ENCODE results near the gene ARFGAP2. TPM values are rescaled to one million over a fixed set of nuclear protein-coding genes. Genes with fewer than 3 reads are reported as not detected.

Gene ARFGAP2
- total RNA-seq, 1 experiment from 2014 or later = 78.0 TPM

GRCh38 chr11:47152126-47152952 lies 24.3 kb downstream of the ARFGAP2 start:
- TF ChIP-seq CTCF (IDR thresholded peaks at IDR 0.05; ENCODE audit: unreplicated experiment) = no peak
- no peaks in the 10 kb centered on the region for H3K27me3 Mint-ChIP-seq (ENCODE audit: insufficient read depth, unreplicated experiment)
- no peaks in the 10 kb centered on the region for H3K9me3 Mint-ChIP-seq (ENCODE audit: unreplicated experiment)
- no TSS peak for BruUV-seq (replicated peaks)
- peaks cover 6% of the 10 kb centered on the region for H3K4me1 Mint-ChIP-seq (ENCODE audit: insufficient read depth, unreplicated experiment)
- peaks cover 16% of the 10 kb centered on the region for H3K36me3 Mint-ChIP-seq (ENCODE audit: insufficient read depth, unreplicated experiment)
- POLR2A ChIA-PET = interaction anchor here (0.7 to 2.1 kb wide), 7 partner anchors 216 to 307 kb away, joined by 3 to 11 read pairs (median 3); partner anchors contain the start of gene CSTPP1
- H3K27ac Mint-ChIP-seq (ENCODE audit: low read depth, unreplicated experiment) = no peak overlapping the region
- intact Hi-C loops (cut with micrococcal nuclease) = no loop called here
- no peak for DNase-seq (ENCODE audit: unreplicated experiment)
- CTCF ChIA-PET = interaction anchor here (0.5 to 5.7 kb wide), 46 partner anchors 9 to 326 kb away, joined by 3 to 99 read pairs (median 5); partner anchors contain the start of gene CSTPP1
- no peak overlapping the region for H3K4me3 Mint-ChIP-seq (ENCODE audit: unreplicated experiment)

GRCh38 chr11:47149782-47150181 lies 26.9 kb downstream of the ARFGAP2 start:
- Mint-ChIP-seq H3K4me1 (ENCODE audit: insufficient read depth, unreplicated experiment) (peaks cover 6% of the 10 kb centered on the region), H3K27ac (ENCODE audit: low read depth, unreplicated experiment) (no peak overlapping the region), H3K36me3 (ENCODE audit: insufficient read depth, unreplicated experiment) (peaks cover 6% of the 10 kb centered on the region), H3K4me3 (ENCODE audit: unreplicated experiment) (no peak overlapping the region), H3K27me3 (ENCODE audit: insufficient read depth, unreplicated experiment) (no peaks in the 10 kb centered on the region), H3K9me3 (ENCODE audit: unreplicated experiment) (no peaks in the 10 kb centered on the region)
- ChIA-PET CTCF (interaction anchor here (0.6 to 1.1 kb wide), 6 partner anchors 10 to 489 kb away, joined by 3 to 8 read pairs (median 4); no protein-coding TSS in a partner anchor), POLR2A (no interaction called here)
- no TSS peak for BruUV-seq (replicated peaks)
- intact Hi-C loops (cut with micrococcal nuclease) = no loop called here
- TF ChIP-seq CTCF (IDR thresholded peaks at IDR 0.05; ENCODE audit: unreplicated experiment) = no peak
- DNase-seq (ENCODE audit: unreplicated experiment) = no peak

- POLR2A ChIA-PET = no interaction called here
- peaks cover 6% of the 10 kb centered on the region for H3K36me3 Mint-ChIP-seq (ENCODE audit: insufficient read depth, unreplicated experiment)
- H3K27me3 Mint-ChIP-seq (ENCODE audit: insufficient read depth, unreplicated experiment) = no peaks in the 10 kb centered on the region
- H3K4me1 Mint-ChIP-seq (ENCODE audit: insufficient read depth, unreplicated experiment) = peaks cover 6% of the 10 kb centered on the region
- no TSS peak for BruUV-seq (replicated peaks)
- no peak for DNase-seq (ENCODE audit: unreplicated experiment)
- no peaks in the 10 kb centered on the region for H3K9me3 Mint-ChIP-seq (ENCODE audit: unreplicated experiment)
- H3K4me3 Mint-ChIP-seq (ENCODE audit: unreplicated experiment) = no peak overlapping the region
- no peak overlapping the region for H3K27ac Mint-ChIP-seq (ENCODE audit: low read depth, unreplicated experiment)
- no peak for TF ChIP-seq CTCF (IDR thresholded peaks at IDR 0.05; ENCODE audit: unreplicated experiment)
- CTCF ChIA-PET = interaction anchor here (0.6 to 1.1 kb wide), 8 partner anchors 9 to 1378 kb away, joined by 3 to 8 read pairs (median 4); no protein-coding TSS in a partner anchor
- intact Hi-C loops (cut with micrococcal nuclease) = no loop called here
These were observed 27.7 kb downstream of the ARFGAP2 start for GRCh38 chr11:47148903-47149531.

GRCh38 chr11:47148270-47148669 lies 28.4 kb downstream of the ARFGAP2 start:
- POLR2A ChIA-PET = no interaction called here
- Mint-ChIP-seq H3K4me1 (ENCODE audit: insufficient read depth, unreplicated experiment) (peaks cover 7% of the 10 kb centered on the region), H3K9me3 (ENCODE audit: unreplicated experiment) (no peaks in the 10 kb centered on the region), H3K4me3 (ENCODE audit: unreplicated experiment) (no peak overlapping the region), H3K36me3 (ENCODE audit: insufficient read depth, unreplicated experiment) (peaks cover 4% of the 10 kb centered on the region), H3K27ac (ENCODE audit: low read depth, unreplicated experiment) (no peak overlapping the region), H3K27me3 (ENCODE audit: insufficient read depth, unreplicated experiment) (no peaks in the 10 kb centered on the region)
- CTCF ChIA-PET = interaction anchor here (0.7 kb wide), 1 partner anchor 252 kb away, joined by 3 read pairs; no protein-coding TSS in a partner anchor
- no peak for DNase-seq (ENCODE audit: unreplicated experiment)
- intact Hi-C loops (cut with micrococcal nuclease) = no loop called here
- no peak for TF ChIP-seq CTCF (IDR thresholded peaks at IDR 0.05; ENCODE audit: unreplicated experiment)
- BruUV-seq (replicated peaks) = no TSS peak

Data from MCF 10A (cell line).